GM12873 (cell line): ENCODE data around the gene ATP2B2.

ENCODE experiments used
- CTCF ChIP-seq: IDR thresholded peaks from 2 replicates; pipeline ENCODE4 v1.5.1; 2012; ENCODE audit warnings: low read depth, mild to moderate bottlenecking, moderate library complexity, low read length, control low read depth; ENCODE audit not compliant: insufficient read depth; ENCODE audit errors: missing control alignments

ATP2B2 gene

GRCh38 chr3:10356461-10356981 is 148.9 kb downstream of the ATP2B2 start:
- no peak for TF ChIP-seq CTCF

GRCh38 chr3:10354361-10355015 is 150.9 kb downstream of the ATP2B2 start:
- TF ChIP-seq CTCF, result no peak

GRCh38 chr3:10353661-10354360 is 151.6 kb downstream of the ATP2B2 start:
- no peak for TF ChIP-seq CTCF

- TF ChIP-seq CTCF, result no peak
These were observed 152.2 kb downstream of the ATP2B2 start for GRCh38 chr3:10353160-10353559.

- no peak for TF ChIP-seq CTCF
These were observed 153.1 kb downstream of the ATP2B2 start for GRCh38 chr3:10352146-10352911.

GRCh38 chr3:10351013-10351735 is 154.2 kb downstream of the ATP2B2 start:
- no peak for TF ChIP-seq CTCF
